Left ventricle myocardium superior (tissue), 1 donor: ENCODE data around the gene AP1B1. TPM values are rescaled to one million over a fixed set of nuclear protein-coding genes. Genes with fewer than 3 reads are reported as not detected.

Source experiments
- ATAC-seq: fragments of 200-7000 bp; cut with Tn5 transposase; one replicate; pipeline ENCODE4 v1.9.1; 2020; ENCODE audit warnings: mild to moderate bottlenecking, moderate library complexity
- DNase-seq: peaks from one replicate; pipeline ENCODE4 v3.0.0-alpha.2; 2020
- intact Hi-C: fragments of 100-400 bp; cut with micrococcal nuclease; formaldehyde crosslinking; loops from one replicate; pipeline ENCODE4 v1.11.0; 2022
- total RNA-seq: library from RNA; stranded (reverse); fragmentation: NEBNext Ultra II Directional; extraction: Animal tissue kit (Norgen Biotek cat#: 25700); gene quantifications from one replicate; pipeline ENCODE4 v1.2.1, GENCODE V29; 2021
- donor health status: DM: no; HTN: yes; CAD: no; lungs with severe emphysema.

AP1B1 gene
- total RNA-seq, 1 donor from 2014 or later: 30.0 TPM

- DNase-seq (no peak), ATAC-seq (no peak)
- intact Hi-C loops: no loop called here
Measured at GRCh38 chr22:29338398-29338797, 50.0 kb downstream of the AP1B1 start.

- intact Hi-C loops: no loop called here
- ATAC-seq (no peak), DNase-seq (no peak)
Measured at GRCh38 chr22:29337631-29338284, 50.6 kb downstream of the AP1B1 start.

- peak; percentile 80 for ATAC-seq
- intact Hi-C loops: no loop called here
- DNase-seq: peak; percentile 54
Measured at GRCh38 chr22:29336751-29337490, 51.4 kb downstream of the AP1B1 start.

GRCh38 chr22:29335656-29336055 is 52.7 kb downstream of the AP1B1 start:
- DNase-seq: no peak
- intact Hi-C loops: no loop called here
- ATAC-seq: no peak

GRCh38 chr22:29334696-29335344 is 53.5 kb downstream of the AP1B1 start:
- DNase-seq (no peak), ATAC-seq (no peak)
- intact Hi-C loops: no loop called here

GRCh38 chr22:29334148-29334547 is 54.2 kb downstream of the AP1B1 start:
- intact Hi-C loops: no loop called here
- no peak for DNase-seq
- no peak for ATAC-seq

- intact Hi-C loops: no loop called here
- DNase-seq: no peak
- no peak for ATAC-seq
Measured at GRCh38 chr22:29332886-29333496, 55.4 kb downstream of the AP1B1 start.

- ATAC-seq (no peak), DNase-seq (no peak)
- intact Hi-C loops: no loop called here
Measured at GRCh38 chr22:29331658-29332300, 56.6 kb downstream of the AP1B1 start.

- intact Hi-C loops: no loop called here
- ATAC-seq (no peak), DNase-seq (no peak)
Measured at GRCh38 chr22:29331213-29331612, 57.2 kb downstream of the AP1B1 start.

GRCh38 chr22:29330753-29331152 is 57.6 kb downstream of the AP1B1 start:
- DNase-seq (peak; percentile 50), ATAC-seq (peak; percentile 10)
- intact Hi-C loops: no loop called here

GRCh38 chr22:29330291-29330690 is 58.1 kb downstream of the AP1B1 start:
- no peak for DNase-seq
- ATAC-seq: no peak
- intact Hi-C loops: no loop called here

- no peak for DNase-seq
- ATAC-seq: no peak
Measured at GRCh38 chr22:29329581-29329980, 58.8 kb downstream of the AP1B1 start.

GRCh38 chr22:29328566-29329500 is 59.5 kb downstream of the AP1B1 start:
- intact Hi-C loops: no loop called here
- ATAC-seq (no peak), DNase-seq (no peak)

More at GRCh38 chr22:29329581-29329980, 58.8 kb downstream of the AP1B1 start:
- intact Hi-C loops: no loop called here

GRCh38 chr22:29328055-29328454 is 60.3 kb downstream of the AP1B1 start:
- intact Hi-C loops: no loop called here
- ATAC-seq (no peak), DNase-seq (no peak)

- ATAC-seq (peak; percentile 13), DNase-seq (no peak)
- intact Hi-C loops: no loop called here
Measured at GRCh38 chr22:29327089-29327764, 61.1 kb downstream of the AP1B1 start.

- DNase-seq: no peak
Measured at GRCh38 chr22:29326481-29326880, 61.9 kb downstream of the AP1B1 start.

GRCh38 chr22:29325785-29326315 is 62.5 kb downstream of the AP1B1 start:
- DNase-seq: no peak
- ATAC-seq: no peak
- intact Hi-C loops: no loop called here

More at GRCh38 chr22:29326481-29326880, 61.9 kb downstream of the AP1B1 start:
- intact Hi-C loops: no loop called here
- ATAC-seq: no peak

GRCh38 chr22:29325356-29325755 is 63.0 kb downstream of the AP1B1 start:
- intact Hi-C loops: no loop called here
- ATAC-seq: no peak

More at GRCh38 chr22:29325356-29325755, 63.0 kb downstream of the AP1B1 start:
- DNase-seq: no peak
